ENCODE measurements around the gene TSPAN1.

Gene TSPAN1

DNA sequence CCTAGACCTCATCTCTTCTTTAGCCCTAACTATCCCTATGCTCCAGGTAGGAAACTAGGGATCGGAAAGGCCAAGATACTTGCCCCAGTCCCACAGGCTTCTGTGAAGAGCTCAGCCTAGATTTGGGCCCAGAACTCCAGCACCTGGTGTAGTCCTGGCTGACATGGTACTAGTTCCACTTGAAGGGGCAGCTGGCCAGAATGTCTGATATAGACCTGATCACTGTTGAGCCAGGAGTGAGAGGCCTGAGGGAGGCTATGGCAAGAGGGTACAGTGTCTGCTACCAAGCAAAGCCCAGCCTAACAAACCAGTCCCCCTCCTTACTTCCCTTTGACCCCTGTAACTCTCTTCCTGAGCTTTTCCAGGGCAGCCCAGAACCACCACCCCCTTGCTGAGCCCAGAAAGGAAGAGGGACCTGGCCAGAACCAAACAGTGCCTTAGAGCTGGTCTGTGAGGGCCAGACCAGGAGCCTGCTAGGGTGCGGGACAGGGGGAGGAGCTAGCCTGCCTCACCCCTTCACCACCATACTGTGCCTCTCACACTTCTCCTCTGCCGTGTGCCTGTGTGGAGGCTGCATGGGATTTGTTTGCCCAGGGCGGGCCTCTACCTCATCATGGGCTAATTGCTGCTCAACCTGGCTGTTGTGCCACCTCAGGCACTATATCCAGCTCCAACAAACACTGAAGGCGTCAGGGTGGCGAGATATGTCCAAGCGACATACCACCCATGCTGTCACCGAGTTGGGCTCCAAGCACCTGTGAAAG, 12.4 kb downstream of the TSPAN1 start:
- no peak for DNase-seq (ENCODE audit: low read depth)

DNA sequence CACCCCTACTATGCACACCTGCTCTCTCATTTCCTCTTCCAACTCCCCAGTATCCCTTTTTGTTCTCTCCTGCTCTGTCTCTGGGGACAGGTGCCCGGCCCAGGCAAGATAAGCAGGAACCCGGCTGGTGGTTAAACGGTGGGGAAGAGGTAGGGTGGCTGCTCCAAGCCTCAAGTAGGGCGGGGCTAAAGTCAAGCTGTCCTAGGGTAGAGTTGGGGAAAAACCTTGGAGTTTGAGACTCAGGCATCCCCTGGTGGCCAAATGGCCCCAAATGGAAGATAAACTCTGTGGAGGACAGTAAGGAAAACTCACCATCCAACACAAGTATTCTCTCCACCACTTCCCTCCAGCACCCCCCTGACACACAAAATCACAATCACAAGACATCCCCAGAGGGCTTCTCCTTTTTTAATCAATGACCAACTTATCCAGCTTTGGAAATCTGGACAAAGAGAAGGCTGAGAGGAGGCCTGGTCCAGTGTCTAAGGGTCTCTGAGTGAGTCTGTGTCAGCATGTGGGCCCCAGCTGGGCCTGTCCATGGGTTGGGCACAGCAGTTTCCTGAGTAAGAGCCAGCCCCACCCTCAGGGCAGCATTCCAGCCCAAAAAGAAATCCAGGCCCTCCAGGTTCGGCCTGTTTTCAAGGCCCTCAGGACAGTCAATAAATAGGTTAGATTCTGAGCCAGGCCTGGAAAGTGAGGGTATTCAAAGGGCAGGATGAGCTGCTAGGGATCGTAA, 13.6 kb downstream of the TSPAN1 start:
- DNase-seq (ENCODE audit: low read depth) = no peak

DNA sequence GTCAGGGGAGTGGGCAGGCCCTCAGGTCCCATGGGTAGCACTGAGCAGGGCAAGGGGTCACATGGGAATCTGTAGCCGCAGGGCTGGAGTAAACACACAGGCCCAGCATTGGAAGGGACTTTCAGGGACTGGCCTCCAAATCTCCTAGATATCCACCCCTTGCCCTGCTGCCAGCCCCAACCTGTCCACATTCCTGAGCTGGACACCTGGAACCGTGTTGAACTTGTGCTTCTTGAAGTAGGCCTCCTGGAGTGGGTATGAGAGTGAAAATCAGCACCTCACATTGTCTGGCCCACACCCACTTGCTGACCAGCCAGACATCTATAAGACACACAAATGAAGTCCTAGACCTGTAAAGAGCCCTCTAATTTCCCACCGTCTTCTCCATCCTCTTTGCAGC, 15.7 kb downstream of the TSPAN1 start:
- no peak for DNase-seq (ENCODE audit: low read depth)

DNA sequence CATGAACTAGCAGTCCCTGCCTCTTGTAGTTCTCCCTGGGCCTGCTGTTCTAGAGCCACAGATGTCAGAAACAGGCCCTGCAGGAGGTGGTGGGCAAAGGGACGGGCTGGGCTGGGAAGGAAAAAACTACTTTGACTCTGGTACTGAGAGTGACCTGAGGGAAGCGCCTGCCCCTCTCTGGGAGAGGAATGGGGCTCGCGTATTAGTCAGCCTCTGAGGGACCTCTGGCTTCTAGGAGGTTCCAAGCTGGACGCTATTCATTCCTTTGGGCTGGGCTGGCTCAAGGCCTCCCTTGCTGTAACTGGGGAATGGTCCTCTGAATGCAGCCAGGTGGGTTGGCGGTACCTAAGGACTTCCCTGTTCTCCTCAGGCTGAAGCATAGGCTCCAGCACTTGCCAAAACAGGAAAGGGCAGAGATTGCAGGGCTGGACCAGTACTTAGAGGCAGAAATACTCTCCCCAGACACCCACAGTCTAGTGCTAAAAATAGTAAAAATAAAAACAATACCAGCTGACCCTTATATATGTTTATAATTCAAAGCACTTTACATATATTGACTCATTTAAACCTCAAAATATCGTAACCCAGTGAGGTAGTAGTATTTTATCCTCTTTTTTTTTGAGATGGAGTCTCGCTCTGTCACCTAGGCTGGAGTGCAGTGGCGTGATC, 16.3 kb downstream of the TSPAN1 start:
- no peak for DNase-seq (ENCODE audit: low read depth)

DNA sequence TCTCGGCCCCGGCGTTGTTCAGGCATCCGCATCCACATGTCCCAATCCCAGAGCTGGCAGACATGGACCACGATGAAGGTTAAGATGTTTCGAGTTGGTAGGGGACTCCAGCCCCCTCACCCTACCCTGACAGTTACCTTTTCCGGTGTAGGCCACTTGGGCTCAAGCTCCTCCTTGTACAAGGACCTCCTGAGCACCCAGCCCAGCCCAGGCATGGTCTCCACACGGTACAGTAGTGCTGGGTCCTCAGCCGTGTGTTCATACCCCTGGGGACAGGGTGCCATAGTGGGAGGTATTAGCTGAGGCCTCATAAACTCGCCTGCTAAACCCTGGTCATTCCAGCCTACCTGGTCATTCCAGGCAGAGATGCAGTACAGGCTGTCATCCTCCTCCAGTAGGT, 17.3 kb downstream of the TSPAN1 start:
- DNase-seq (ENCODE audit: low read depth) = no peak

DNA sequence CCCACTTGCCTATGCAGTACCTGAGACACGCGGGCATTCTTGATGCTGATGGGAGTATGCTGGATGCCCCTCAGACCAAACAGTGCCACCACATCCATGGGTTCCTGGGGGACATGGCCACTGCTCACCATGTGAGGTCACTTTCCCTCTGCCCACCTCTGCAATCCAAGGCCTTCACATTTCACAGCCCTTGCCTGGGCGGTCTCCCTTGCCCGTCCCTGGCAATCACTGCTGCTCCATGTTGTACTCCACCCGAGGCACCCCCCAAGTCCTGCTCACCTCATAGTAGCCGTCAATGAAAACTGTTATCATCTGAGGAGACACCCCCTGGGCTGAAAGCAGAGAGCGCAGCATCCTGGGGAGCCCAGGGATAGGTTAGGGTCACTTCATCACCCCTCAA, 18.4 kb downstream of the TSPAN1 start:
- no peak for DNase-seq (ENCODE audit: low read depth)

DNA sequence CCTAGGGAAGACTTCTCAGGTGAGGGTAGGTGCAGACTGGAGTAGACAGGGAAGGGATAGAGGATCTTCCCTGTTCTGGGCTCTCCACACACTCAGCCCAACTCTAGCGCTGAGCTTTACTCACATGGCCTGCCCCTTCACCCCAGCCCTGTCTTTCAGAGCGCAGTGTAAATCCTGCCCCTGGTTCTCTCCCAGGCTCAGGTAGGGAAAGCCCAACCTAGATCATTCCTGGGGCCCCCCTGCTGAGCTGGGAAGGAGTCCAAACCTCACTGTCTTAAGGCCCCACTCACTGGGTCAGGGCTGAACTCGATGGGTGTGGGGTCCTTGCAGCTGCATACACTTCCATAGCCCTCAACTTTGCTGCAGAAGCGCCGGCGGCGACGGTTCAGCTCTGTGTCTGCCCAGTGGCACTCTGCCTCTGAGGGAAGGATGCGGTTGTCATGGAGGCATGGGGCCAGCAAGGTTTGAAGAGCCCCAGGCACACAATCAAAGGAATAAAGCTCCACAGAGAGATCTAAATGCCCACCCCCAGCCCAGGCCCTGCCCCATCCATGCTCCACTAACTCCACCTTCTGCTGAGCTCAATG, 19.2 kb downstream of the TSPAN1 start:
- DNase-seq (ENCODE audit: low read depth) = no peak

DNA sequence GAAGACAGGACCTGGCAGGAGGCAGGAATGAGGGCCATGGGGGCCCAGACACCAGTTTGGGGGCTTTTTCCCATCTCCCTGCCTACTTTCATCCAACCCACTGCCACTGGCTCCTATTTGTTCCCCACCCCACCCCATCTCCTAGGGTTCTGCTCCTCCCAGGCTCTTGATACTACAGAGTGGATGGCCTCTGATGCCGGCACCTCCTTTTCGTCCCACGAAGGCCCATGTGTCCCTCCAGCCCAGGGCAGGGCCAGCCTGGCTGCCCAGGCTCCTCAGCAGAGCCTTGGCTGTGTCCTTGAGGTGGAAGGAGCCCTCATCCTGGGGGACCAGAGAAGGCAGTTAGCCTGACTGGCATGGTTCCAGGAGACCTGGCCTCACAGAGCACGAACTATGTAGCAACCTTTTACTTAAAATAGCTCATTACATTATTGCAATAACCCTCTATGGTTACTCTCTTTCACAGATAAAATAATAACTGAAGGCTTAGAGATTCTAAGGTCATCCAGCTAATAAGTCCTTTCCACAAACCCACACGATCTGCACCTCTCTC, 19.8 kb downstream of the TSPAN1 start:
- no peak for DNase-seq (ENCODE audit: low read depth)

DNA sequence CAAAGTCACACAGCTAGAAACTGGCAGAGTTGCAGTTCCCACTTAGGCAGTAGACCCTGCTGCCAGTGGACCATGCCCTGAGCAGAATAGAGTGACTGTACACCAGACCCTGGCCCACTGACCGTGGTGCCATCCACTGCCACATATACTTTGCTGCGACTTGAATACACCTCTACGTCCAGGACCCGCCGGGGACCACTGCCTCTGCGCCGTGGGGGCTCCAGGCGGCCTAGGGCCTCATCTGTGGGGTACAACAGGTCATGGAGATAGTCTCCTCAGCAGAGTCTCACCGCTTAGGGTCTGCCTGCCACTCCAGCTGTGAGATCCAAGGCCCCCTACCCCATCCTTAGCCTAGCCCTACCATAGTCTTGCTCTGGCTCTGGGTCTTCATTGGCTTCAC, 21.7 kb downstream of the TSPAN1 start:
- no peak for DNase-seq (ENCODE audit: low read depth)

DNA sequence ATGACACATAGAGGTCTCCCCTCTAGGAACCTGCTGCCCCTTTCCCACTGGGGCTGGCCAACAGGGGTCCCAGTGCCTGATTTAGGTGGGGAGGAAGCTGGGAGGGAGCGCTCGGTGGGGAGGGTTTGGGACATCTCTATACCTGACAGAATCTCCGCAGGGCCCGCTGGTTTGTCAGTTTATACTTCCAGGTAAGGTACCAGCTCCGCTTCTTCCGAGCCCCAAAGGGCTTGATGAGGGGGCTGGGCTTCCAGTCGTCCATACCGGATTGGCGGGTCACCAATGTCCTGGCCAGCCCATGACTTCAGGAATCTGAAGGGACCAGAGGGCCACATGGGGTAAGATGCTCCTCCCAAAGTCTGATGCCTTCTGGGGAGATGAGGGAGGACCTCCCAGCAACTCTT, 22.7 kb downstream of the TSPAN1 start:
- no peak for DNase-seq (ENCODE audit: low read depth)

DNA sequence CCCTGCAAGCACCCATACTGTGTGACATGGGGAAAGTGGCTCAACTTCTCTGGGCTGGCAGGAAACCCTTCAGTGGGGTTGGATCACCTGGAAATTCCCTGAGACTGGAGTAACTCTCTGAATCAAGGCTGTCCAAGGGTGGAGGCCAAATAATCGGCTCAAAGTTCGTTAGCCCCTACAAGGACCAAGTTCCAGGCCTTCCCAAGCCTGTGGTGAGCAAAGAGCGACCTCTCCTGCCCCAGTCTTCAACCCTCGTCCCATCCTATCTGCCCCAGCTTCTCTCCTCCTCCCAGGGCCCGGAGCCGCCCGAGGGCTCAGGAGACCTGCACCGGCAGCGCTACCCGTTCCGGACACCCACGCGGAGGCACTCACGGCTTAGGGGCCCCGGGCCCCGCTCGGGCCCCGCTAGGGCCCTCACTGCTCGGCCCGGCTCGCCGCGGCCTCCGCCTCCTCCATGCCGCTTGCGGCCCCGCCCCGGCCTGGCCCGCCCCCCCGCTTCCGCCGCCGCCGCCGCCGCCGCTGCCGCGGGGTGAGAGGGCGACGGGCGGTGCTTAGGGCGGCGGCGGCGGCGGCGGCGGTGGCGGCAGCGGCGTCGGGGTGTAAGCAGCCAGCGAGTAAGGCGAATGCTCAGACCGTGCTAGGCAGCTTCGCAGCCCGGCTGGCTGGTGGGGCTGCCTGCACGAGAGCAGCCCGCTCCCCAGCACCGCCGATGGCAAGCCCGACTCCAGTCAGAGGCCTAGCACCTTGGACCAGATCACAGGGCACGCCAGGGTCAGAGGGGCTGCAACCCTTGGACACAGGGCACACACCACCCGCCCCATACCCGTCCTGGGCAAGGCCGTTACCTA, 23.3 kb downstream of the TSPAN1 start, which contains the start of gene POMGNT1:
POMGNT1 (minus strand) TSS at position 471 of the 848 bp plus-strand sequence. CDS start 613 bp downstream, outside the sequence.
- peak; percentile 63 for DNase-seq (ENCODE audit: low read depth)

DNA sequence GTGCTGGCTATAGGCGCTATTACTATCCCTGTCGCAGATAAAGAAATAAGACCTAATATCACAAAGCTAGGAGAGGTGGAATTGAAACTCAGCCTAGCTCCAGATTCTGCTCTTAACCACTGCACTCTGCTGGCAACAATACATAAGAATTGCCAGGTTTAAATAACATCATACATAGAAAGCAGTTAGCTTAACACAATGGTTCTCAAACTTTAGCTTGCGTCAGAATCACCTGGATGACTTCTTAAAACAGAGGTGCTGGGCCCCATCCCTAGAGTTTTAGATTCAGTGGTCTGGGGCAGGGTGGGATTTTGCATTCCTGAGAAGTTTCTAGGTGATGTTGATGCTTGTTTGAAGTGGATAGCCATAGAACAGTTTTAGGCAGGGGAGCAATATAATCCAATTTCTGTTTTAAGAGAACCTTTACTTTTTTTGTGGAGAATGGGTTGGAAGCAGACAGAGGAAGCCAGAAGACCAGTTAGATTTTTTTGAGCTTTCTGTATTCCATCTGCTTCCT, 24.4 kb downstream of the TSPAN1 start:
- no peak for DNase-seq (ENCODE audit: low read depth)

DNA sequence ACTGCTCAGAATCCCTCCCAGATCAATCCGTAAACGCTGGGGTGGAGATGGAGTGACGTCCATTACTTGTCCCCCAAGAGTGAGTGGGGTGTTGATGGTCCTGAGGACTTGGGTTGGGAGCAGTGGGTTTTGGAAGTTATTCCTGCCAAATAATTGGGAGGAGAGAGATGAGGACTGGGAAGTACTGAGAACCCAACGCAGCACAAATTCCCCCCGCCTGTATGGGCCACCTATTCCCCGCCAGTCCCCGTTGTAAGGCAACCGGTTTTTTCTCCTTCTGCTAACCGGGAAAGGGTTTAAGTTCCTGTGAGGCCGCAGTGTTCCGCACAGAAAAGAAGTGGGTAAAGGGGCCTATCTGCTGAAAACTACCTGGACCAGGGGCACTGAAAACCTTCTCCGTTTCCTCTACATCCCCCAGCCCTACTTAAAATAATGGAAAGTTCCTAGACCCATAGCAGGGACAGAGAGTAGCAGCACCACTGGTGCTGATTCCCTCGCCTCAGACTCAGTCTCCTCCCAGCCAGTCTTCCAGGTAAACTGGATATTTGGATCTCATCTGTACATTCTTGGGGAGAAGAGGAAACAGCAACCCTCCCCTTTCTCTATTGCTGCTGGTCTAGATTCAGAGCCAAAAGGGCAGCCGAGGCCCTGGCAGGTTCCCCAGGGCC, 29.0 kb downstream of the TSPAN1 start:
- no peak for DNase-seq (ENCODE audit: low read depth)

DNA sequence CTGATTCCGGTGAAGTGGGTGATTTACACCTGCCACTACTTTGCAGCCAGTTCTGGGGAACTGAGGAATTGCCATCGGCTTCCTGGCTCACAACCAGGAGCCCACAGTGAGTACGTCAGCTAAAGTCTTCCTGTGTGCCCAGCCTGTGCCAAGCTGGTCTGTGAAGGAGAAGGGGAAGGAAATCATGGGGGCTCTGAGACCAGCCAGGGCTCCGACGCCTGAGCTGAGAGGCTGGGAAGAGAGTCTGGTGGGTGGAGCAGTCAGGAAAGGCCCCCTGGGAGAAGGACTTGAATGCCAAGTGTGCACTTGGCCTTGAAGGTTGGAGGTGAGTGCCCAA, 29.5 kb downstream of the TSPAN1 start:
- DNase-seq (ENCODE audit: low read depth) = no peak

DNA sequence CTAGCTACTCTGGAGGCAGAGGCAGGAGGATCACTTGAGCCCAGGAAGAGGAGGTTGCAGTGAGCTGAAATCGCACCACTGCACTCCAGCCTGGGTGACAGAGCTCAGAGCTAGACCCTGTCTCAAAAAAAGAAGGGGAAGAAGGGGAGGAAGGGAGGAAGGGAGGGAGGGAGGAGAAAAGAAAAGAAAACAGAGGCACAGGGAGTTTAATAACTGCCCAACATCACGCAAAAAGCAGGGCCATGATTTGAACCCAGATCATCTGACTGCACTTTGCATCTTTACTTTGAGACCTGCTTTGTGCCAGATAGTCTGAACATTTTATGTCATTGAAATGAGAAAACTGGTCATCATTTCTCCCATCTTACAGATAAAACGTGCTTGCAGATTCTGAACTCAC, 30.3 kb downstream of the TSPAN1 start:
- no peak for DNase-seq (ENCODE audit: low read depth)

DNA sequence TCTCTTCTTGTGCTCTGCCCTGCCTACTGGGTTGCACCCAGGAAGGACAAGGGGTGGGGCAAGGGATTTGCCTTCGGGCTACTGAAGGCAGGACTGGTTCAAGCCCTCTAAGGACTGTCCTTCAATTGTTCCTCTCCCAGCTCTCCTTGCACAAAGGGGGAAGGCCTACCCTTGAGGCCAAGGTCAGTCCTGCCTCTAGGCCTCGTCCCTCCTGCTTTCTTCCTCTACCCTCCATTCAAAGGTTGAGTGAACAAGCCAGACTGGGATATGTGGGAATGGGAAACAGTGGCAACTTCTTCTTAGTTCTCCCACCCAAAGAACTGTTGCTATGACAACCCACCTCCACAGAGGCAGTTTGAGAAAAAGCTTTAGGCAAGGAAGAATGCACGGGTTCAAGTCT, 30.9 kb downstream of the TSPAN1 start:
- no peak for DNase-seq (ENCODE audit: low read depth)

DNA sequence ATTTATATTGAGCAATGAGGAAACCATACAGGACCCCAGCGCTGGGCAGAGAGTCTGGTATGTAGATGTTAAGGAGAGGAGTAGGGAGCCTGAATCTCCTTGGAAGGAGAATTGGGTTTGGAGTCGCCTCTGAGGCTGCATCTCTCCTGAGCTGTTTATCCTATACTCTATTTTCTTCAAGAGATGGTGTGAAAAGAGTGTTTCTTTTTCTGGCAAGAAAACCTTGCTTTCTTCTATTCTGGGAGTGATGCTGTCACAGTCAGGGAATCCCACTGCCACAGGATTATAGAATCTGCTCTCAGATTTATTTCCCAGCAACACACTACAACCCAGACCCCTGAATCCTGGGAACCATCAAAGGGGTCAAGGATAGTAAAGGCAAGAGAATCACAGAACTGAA, 31.5 kb downstream of the TSPAN1 start:
- no peak for DNase-seq (ENCODE audit: low read depth)

DNA sequence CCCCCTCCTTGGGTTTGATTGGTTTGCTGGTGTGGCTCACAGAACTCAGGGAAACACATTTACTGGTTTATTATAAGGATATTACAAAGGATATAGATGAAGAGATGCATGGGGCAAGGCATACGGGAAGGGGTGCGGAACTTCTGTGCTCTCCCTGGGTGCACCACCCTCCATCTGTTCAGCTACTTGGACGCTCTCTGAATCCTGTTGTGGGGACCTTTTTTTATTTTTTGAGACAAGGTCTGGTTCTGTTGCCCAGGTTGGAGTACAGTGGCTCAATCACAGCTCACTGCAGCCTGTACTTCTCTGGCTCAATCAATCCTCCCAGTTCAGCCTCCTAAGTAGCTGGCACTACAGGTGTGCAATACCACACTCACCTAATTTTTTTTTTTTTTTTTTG, 35.7 kb downstream of the TSPAN1 start:
- DNase-seq (ENCODE audit: low read depth) = no peak

DNA sequence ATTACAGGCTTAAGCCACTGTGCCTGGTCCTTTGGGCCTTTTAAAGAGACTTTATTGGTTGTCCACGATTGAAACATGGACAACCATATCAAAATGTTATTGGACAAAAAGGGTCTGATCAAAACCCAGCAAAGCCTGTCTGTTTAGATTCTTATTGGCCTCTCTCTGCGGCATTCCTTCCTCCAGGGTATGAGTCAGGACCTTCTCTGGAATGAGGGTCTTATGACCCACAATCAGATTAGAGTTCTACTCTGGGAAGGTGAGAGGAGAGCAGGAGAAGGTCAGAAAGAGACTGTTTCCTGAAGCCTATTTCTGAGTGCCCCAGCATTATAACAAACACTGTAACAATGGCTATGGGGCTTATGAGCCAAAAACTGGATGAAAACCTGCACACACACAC, 36.2 kb downstream of the TSPAN1 start:
- DNase-seq (ENCODE audit: low read depth) = no peak

DNA sequence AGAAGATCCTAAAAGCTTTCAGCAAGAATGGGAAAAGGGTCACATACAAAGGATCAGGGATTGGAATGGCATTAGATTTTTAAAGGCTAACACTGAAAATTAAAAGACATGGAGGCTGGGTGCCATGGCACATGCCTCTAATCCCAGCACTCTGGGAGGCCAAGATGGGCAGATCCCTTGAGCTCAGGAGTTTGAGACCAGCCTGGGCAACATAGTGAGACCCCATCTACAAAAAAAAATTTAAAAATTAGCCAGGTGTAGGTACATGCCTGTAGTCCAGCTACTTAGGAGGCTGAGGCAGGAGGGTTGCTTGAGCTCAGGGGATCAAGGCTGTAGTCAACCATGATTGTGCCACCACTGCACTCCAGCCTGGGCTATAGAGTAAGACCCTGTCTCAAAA, 40.6 kb downstream of the TSPAN1 start:
- DNase-seq (ENCODE audit: low read depth) = no peak

DNA sequence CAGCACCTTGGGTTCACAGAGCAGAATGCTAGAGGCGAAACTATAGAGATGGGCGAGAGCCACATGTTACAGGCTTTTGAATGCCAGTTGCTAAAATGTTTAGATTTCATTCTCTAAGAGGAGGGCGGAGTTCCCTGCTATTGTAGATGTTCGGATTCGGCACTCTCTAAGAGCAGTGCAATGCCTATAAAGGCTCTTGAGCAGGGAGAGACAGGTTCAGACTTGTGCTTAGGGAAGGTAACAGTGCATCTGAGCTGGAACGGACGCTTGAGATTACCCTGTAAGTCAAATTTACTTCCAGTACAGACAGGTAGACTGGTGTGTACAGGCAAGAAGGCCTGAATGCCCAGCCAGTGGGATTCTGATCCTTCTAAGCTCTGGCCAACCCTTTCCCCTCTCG, 43.6 kb downstream of the TSPAN1 start:
- no peak for DNase-seq (ENCODE audit: low read depth)
